RWPE1 (cell line): ENCODE measurements around the gene PER3.

Experiments used
- CTCF ChIA-PET: fragments of 350-600 bp; sonication (Branson Sonifier 250); formaldehyde crosslinking; extraction: SDS; loops from one replicate; lab custom pipeline; 2021; lab: Yijun Ruan, JAX
- POLR2A ChIA-PET: fragments of 400-600 bp; formaldehyde crosslinking; extraction: SDS; loops from one replicate; lab custom pipeline; 2020; ENCODE audit warnings: antibody characterized with exemption; ENCODE audit not compliant: low non-redundant PET; lab: Yijun Ruan, JAX
- DNase-seq: peaks from one replicate; pipeline ENCODE4 v3.0.0; 2012; ENCODE audit warnings: low spot score
- H3K27ac ChIP-seq: fragments of 450-650 bp; 2 replicates; pipeline ENCODE4 v1.5.1; 2017
- TF ChIP-seq, protein P1 (sequence below): fragments of 450-650 bp; conservative IDR thresholded peaks from 2 replicates; pipeline ENCODE4 v1.5.1; 2017; ENCODE audit warnings: low read depth, mild to moderate bottlenecking

PER3 gene

DNA sequence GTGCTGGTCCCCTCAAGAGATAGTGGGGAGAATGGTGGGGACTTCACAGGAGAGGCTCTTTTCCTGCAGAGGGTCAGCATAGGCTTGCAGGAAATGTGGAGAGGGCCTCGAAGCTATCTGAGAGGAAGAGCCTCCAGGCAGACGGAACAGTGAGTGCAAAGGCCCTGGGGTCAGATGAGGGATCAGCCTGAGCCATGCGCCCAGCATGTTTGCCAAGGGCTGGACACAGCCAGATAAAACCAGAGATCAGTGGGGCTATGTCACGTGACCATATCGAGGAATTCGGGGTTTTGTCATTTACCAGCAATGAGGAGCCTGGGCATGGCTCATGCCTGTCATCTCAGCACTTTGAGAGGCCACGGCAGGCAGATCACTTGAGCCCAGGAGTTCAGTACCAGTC lies 75.3 kb downstream of the PER3 start:
- POLR2A ChIA-PET, result no interaction called here
- TF ChIP-seq, protein P1, sequence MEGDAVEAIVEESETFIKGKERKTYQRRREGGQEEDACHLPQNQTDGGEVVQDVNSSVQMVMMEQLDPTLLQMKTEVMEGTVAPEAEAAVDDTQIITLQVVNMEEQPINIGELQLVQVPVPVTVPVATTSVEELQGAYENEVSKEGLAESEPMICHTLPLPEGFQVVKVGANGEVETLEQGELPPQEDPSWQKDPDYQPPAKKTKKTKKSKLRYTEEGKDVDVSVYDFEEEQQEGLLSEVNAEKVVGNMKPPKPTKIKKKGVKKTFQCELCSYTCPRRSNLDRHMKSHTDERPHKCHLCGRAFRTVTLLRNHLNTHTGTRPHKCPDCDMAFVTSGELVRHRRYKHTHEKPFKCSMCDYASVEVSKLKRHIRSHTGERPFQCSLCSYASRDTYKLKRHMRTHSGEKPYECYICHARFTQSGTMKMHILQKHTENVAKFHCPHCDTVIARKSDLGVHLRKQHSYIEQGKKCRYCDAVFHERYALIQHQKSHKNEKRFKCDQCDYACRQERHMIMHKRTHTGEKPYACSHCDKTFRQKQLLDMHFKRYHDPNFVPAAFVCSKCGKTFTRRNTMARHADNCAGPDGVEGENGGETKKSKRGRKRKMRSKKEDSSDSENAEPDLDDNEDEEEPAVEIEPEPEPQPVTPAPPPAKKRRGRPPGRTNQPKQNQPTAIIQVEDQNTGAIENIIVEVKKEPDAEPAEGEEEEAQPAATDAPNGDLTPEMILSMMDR, result no peak
- CTCF ChIA-PET, result interaction anchor here (0.6 kb wide), 1 partner anchor 269 kb away, joined by 3 read pairs; no protein-coding TSS in a partner anchor
- H3K27ac ChIP-seq, result no peak overlapping the region
- DNase-seq, result no peak

GRCh38 chr1:7860130-7860529 lies 76.0 kb downstream of the PER3 start:
- TF ChIP-seq, protein P1, result no peak
- H3K27ac ChIP-seq, result no peak overlapping the region
- POLR2A ChIA-PET, result no interaction called here
- DNase-seq, result no peak
- CTCF ChIA-PET, result no interaction called here

GRCh38 chr1:7861452-7861851 lies 77.4 kb downstream of the PER3 start:
- TF ChIP-seq, protein P1, result no peak
- POLR2A ChIA-PET, result no interaction called here

DNA sequence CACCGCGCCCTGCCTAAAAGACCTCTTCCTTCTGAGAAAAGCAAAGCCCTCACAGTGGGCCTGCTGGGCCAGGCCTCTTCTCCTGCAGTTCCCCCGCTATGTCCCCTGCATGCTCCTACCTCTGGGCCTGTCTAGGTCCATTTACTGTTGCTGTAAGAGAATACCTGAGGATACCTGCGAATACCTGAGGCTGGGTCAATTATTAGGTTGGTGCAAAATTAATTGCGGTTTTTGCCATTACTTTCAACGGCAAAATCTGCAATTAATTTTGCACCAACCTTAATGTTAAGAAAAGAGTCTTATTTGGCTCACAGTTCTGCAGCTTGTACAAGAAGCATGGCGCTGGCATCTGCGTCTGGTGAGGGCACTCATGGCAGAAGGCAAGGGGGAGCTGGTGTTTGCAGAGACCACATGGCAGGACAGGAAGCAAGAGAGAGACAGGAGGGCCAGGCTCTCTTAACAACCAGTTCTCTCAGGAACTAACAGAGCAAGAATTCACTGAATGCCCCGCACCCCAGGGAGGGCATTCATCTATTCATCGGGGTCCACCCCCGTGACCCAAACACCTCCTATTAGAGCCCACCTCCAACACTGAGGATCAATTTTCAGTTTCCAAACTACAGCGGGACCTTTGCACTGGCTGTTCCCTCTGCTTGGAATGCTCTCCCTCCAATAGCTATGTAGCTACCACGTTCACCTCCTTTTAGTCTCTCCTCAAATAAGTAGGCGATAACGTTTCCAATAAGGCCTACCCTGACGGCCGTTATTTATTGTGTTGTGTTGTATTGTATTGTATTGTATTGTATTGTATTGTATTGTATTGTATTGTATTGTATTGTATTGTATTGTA lies 78.3 kb downstream of the PER3 start:
- TF ChIP-seq, protein P1, result no peak
- ChIA-PET CTCF (no interaction called here), POLR2A (no interaction called here)
- H3K27ac ChIP-seq, result no peak overlapping the region
- no peak for DNase-seq

More at GRCh38 chr1:7861452-7861851, 77.4 kb downstream of the PER3 start:
- no peak for DNase-seq
- CTCF ChIA-PET, result no interaction called here
- H3K27ac ChIP-seq, result no peak overlapping the region

DNA sequence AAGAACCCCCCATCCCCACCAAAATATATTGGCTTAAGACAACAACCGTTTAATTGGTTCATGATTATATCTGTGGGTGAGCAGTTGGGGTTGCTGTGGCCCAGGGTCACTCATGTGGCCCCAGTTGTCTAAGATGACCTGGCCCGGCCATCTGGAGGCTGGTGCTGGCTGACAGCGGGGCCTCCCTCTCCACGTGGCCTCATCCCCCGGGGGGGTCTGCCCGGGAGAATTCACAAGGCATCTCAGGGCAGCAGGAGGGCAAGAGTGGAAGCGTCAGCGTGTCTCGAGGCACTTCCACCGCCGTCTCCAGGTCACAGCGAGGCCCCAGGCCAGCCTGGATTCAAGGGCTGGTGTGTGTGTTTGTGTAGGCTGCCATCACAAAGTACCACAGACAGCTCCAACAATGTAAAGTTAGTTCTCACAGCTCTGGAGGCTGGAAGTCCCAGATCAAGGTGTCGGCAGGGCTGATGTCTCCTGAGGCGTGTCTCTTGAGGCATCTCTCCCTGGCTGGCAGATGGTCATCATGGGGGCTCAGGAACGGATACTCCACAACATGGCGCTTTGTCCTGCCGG lies 79.8 kb downstream of the PER3 start:
- CTCF ChIA-PET, result no interaction called here
- POLR2A ChIA-PET, result no interaction called here
- H3K27ac ChIP-seq, result no peak overlapping the region
- TF ChIP-seq, protein P1, result no peak
- no peak for DNase-seq

DNA sequence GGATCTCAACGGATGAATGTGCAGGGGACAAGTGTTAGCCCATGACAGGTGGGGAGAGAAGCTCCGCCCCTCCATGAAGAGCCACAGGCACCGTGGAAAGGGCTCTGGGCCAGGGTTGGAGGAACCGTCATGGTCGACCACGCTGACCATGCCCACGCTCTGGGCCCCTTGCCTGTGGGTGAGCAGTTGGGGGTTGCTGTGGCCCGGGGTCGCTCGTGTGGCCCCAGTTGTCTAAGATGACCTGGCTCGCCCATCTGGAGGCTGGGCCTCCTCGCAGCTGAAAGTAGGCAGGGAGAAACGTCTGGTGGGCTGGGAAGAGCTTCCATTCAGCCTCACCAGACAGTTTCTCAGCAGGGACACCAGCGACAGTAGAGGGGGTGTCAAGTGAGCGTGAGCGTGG lies 81.9 kb downstream of the PER3 start:
- CTCF ChIA-PET, result interaction anchor here (0.6 kb wide), 1 partner anchor 434 kb away, joined by 3 read pairs; no protein-coding TSS in a partner anchor

More for the DNA sequence above, 81.9 kb downstream of the PER3 start:
- TF ChIP-seq, protein P1, result no peak
- no peak for DNase-seq
- H3K27ac ChIP-seq, result no peak overlapping the region
- POLR2A ChIA-PET, result no interaction called here
